ENCODE data around the gene PRSS21.

Gene PRSS21

DNA sequence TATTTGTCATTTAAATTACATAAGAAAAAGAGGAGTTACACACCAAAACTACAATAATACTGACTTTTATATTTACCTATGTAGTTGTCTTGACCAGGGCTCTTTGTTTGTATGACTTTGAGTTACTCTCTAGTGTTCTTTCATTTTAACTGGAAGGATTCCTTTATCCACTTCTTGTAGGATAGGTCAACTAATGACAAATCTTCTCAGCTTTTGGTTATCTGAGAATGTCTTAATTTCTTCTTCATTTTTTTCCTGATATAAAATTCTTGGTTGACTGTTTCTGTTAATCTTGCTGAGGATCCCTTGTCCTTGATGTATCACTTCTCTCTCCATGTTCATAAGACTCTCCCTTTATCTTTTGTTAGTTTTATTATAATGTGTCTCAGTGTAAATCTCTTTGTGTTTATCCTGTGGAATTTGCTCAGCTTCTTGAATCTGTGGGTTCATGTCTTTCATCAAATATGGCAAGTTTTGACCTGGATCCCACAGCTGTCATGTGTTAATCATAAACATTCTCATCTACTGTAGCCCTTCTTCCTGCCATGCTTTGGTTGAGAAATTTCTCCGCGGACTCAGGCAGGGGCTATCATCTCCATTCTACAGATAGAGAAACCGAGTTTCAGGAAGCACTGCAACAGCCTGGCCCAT, 13.4 kb upstream of the PRSS21 start:
- TF ChIP-seq NFIC (IDR thresholded peaks at IDR 0.05) = no peak
- no peak for TF ChIP-seq EGR1 (IDR thresholded peaks at IDR 0.05)
- TF ChIP-seq TEAD4 (IDR thresholded peaks at IDR 0.05) = no peak
- TF ChIP-seq TCF12 (IDR thresholded peaks at IDR 0.05; ENCODE audit: low read depth) = no peak
- TF ChIP-seq TAF1 (IDR thresholded peaks at IDR 0.05; ENCODE audit: low read depth) = no peak
- no peak for TF ChIP-seq YY1 (IDR thresholded peaks at IDR 0.05; ENCODE audit: low read depth)
- no peak for TF ChIP-seq RAD21 (IDR thresholded peaks at IDR 0.05; ENCODE audit: low read depth)
- TF ChIP-seq EP300 (IDR thresholded peaks at IDR 0.05; ENCODE audit: borderline replicate concordance) = no peak
- TF ChIP-seq ZBTB7A (IDR thresholded peaks at IDR 0.05; ENCODE audit: low read depth) = no peak
- TF ChIP-seq, protein P1, sequence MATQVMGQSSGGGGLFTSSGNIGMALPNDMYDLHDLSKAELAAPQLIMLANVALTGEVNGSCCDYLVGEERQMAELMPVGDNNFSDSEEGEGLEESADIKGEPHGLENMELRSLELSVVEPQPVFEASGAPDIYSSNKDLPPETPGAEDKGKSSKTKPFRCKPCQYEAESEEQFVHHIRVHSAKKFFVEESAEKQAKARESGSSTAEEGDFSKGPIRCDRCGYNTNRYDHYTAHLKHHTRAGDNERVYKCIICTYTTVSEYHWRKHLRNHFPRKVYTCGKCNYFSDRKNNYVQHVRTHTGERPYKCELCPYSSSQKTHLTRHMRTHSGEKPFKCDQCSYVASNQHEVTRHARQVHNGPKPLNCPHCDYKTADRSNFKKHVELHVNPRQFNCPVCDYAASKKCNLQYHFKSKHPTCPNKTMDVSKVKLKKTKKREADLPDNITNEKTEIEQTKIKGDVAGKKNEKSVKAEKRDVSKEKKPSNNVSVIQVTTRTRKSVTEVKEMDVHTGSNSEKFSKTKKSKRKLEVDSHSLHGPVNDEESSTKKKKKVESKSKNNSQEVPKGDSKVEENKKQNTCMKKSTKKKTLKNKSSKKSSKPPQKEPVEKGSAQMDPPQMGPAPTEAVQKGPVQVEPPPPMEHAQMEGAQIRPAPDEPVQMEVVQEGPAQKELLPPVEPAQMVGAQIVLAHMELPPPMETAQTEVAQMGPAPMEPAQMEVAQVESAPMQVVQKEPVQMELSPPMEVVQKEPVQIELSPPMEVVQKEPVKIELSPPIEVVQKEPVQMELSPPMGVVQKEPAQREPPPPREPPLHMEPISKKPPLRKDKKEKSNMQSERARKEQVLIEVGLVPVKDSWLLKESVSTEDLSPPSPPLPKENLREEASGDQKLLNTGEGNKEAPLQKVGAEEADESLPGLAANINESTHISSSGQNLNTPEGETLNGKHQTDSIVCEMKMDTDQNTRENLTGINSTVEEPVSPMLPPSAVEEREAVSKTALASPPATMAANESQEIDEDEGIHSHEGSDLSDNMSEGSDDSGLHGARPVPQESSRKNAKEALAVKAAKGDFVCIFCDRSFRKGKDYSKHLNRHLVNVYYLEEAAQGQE (IDR thresholded peaks at IDR 0.05; ENCODE audit: low read depth) = no peak
- TF ChIP-seq FOXM1 (IDR thresholded peaks at IDR 0.05; ENCODE audit: borderline replicate concordance, low read depth) = no peak
- TF ChIP-seq CEBPB (IDR thresholded peaks at IDR 0.05) = no peak
- TF ChIP-seq, protein P2, sequence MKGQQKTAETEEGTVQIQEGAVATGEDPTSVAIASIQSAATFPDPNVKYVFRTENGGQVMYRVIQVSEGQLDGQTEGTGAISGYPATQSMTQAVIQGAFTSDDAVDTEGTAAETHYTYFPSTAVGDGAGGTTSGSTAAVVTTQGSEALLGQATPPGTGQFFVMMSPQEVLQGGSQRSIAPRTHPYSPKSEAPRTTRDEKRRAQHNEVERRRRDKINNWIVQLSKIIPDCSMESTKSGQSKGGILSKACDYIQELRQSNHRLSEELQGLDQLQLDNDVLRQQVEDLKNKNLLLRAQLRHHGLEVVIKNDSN (IDR thresholded peaks at IDR 0.05) = no peak
- TF ChIP-seq, protein P3, sequence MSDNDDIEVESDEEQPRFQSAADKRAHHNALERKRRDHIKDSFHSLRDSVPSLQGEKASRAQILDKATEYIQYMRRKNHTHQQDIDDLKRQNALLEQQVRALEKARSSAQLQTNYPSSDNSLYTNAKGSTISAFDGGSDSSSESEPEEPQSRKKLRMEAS (IDR thresholded peaks at IDR 0.05) = no peak
- TF ChIP-seq CREB1 (IDR thresholded peaks at IDR 0.05; ENCODE audit: low read depth) = no peak

DNA sequence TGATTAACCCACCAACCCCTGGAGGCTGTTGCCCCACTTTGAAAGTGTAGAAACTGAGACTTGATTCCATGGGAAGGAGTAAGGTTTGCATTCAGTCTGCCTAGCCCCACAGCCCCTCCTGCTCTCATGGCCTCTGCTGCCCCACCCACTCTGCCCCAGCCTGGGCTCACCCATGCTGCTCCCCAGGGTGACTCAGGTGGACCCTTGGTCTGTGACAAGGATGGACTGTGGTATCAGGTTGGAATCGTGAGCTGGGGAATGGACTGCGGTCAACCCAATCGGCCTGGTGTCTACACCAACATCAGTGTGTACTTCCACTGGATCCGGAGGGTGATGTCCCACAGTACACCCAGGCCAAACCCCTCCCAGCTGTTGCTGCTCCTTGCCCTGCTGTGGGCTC, 12.3 kb upstream of the PRSS21 start:
- TF ChIP-seq NFIC (IDR thresholded peaks at IDR 0.05) = no peak
- TF ChIP-seq TEAD4 (IDR thresholded peaks at IDR 0.05) = no peak
- no peak for TF ChIP-seq EGR1 (IDR thresholded peaks at IDR 0.05)
- TF ChIP-seq ZBTB7A (IDR thresholded peaks at IDR 0.05; ENCODE audit: low read depth) = no peak
- TF ChIP-seq RAD21 (IDR thresholded peaks at IDR 0.05; ENCODE audit: low read depth) = no peak
- TF ChIP-seq TCF12 (IDR thresholded peaks at IDR 0.05; ENCODE audit: low read depth) = no peak
- no peak for TF ChIP-seq FOXM1 (IDR thresholded peaks at IDR 0.05; ENCODE audit: borderline replicate concordance, low read depth)
- TF ChIP-seq YY1 (IDR thresholded peaks at IDR 0.05; ENCODE audit: low read depth) = no peak
- TF ChIP-seq CEBPB (IDR thresholded peaks at IDR 0.05) = no peak
- TF ChIP-seq TAF1 (IDR thresholded peaks at IDR 0.05; ENCODE audit: low read depth) = no peak
- TF ChIP-seq, protein P3 (IDR thresholded peaks at IDR 0.05) = no peak
- TF ChIP-seq, protein P2 (IDR thresholded peaks at IDR 0.05) = no peak
- TF ChIP-seq CREB1 (IDR thresholded peaks at IDR 0.05; ENCODE audit: low read depth) = no peak
- TF ChIP-seq, protein P1 (IDR thresholded peaks at IDR 0.05; ENCODE audit: low read depth) = no peak
- TF ChIP-seq EP300 (IDR thresholded peaks at IDR 0.05; ENCODE audit: borderline replicate concordance) = no peak

DNA sequence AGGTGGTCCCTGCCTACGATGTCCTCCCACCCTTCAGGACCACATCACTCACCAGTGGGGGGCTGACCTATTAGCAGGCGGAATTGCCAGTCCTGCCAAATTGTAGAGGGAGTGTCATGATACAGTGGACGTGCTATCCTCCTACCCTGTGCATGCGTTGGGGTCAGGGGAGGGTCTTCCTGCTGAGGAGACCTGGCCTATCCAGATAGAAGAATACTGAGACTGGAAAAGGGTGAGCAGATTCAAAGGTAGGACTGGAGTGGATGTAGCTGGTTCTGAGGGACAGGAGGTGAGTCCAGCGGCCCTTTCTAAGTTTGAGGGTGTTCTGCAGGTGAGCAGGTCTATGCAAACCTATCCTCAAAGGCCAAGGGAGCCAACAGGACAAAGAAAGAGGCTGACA, 10.8 kb upstream of the PRSS21 start:
- TF ChIP-seq, protein P3 (IDR thresholded peaks at IDR 0.05) = no peak
- TF ChIP-seq CREB1 (IDR thresholded peaks at IDR 0.05; ENCODE audit: low read depth) (no peak), NFIC (IDR thresholded peaks at IDR 0.05) (no peak)

DNA sequence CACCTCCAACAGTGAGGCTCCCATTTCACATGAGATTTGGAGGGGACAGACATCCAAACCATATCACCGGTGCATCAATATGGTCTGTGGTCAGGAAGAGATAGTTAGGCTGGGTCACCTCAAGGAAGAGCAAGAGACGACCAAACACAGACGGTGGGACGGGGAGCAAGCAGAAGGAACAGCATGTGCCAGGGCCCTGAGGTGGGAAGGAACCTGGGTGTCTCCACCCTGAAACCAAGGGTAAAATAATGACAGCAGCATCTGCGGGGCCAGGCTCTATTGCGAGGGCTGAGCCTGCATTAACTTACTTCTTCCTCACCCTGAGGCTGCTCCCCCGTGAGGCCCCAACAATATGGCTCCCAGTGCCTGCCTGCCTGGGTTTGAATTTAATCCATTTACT, 8.9 kb upstream of the PRSS21 start:
- no peak for TF ChIP-seq CREB1 (IDR thresholded peaks at IDR 0.05; ENCODE audit: low read depth)
- TF ChIP-seq RAD21 (IDR thresholded peaks at IDR 0.05; ENCODE audit: low read depth) = no peak
- TF ChIP-seq TAF1 (IDR thresholded peaks at IDR 0.05; ENCODE audit: low read depth) = no peak
- TF ChIP-seq, protein P1 (IDR thresholded peaks at IDR 0.05; ENCODE audit: low read depth) = no peak
- TF ChIP-seq TEAD4 (IDR thresholded peaks at IDR 0.05) = no peak
- TF ChIP-seq, protein P3 (IDR thresholded peaks at IDR 0.05) = no peak
- TF ChIP-seq, protein P2 (IDR thresholded peaks at IDR 0.05) = no peak
- TF ChIP-seq YY1 (IDR thresholded peaks at IDR 0.05; ENCODE audit: low read depth) = no peak
- TF ChIP-seq NFIC (IDR thresholded peaks at IDR 0.05) = no peak
- no peak for TF ChIP-seq EGR1 (IDR thresholded peaks at IDR 0.05)
